ENCODE measurements around the gene MTMR3.
"Not testable (repeated sequence)": the region's sequence is repeated elsewhere in the genome, so short reads cannot be mapped to it uniquely, and the experiment has no call there.

Gene MTMR3

DNA sequence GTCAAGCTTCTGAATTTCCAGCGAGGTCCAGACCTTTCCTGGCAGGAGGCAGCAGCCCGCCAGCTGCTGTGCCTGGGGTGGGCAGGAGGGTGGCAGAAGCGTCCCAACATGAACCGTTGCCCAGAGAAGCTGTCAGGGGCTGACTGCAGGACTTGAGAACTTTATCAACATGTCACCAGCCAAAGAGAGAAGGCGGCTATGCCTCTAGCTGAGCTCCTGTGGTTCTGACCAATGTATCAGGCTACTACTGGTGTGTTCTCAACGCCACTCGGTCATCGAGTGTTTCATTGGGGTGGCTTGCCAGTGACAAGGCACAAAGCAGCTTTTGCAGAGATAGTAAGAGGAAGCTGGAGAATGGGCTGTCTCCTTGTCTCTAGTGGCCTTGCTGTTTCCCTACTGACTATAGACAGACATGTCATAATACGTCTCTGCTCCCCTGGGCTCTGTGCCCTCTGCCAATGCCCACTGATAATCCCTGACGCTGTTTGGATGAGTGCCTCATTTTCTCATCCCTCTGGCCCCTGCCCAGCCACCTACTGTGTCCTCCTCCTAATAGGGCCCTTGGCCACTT is 27.3 kb upstream of the MTMR3 start:
- H3K4me3 ChIP-seq (ENCODE audit: control insufficient read depth, low read depth, low read length) = no peak overlapping the region
- no peak for TF ChIP-seq CTCF (IDR thresholded peaks at IDR 0.05; ENCODE audit: control insufficient read depth, insufficient read depth, low read depth, low read length, missing control alignments)
- DNase-seq (ENCODE audit: low read depth) = no peak

GRCh38 chr22:29856496-29856895 is 26.5 kb upstream of the MTMR3 start:
- TF ChIP-seq CTCF (IDR thresholded peaks at IDR 0.05; ENCODE audit: control insufficient read depth, insufficient read depth, low read depth, low read length, missing control alignments) = no peak
- no peak overlapping the region for H3K4me3 ChIP-seq (ENCODE audit: control insufficient read depth, low read depth, low read length)
- no peak for DNase-seq (ENCODE audit: low read depth)

- DNase-seq (ENCODE audit: low read depth); H3K4me3 ChIP-seq (ENCODE audit: control insufficient read depth, low read depth, low read length): not testable (repeated sequence)
Observed at GRCh38 chr22:29859030-29859429, 23.9 kb upstream of the MTMR3 start.

DNA sequence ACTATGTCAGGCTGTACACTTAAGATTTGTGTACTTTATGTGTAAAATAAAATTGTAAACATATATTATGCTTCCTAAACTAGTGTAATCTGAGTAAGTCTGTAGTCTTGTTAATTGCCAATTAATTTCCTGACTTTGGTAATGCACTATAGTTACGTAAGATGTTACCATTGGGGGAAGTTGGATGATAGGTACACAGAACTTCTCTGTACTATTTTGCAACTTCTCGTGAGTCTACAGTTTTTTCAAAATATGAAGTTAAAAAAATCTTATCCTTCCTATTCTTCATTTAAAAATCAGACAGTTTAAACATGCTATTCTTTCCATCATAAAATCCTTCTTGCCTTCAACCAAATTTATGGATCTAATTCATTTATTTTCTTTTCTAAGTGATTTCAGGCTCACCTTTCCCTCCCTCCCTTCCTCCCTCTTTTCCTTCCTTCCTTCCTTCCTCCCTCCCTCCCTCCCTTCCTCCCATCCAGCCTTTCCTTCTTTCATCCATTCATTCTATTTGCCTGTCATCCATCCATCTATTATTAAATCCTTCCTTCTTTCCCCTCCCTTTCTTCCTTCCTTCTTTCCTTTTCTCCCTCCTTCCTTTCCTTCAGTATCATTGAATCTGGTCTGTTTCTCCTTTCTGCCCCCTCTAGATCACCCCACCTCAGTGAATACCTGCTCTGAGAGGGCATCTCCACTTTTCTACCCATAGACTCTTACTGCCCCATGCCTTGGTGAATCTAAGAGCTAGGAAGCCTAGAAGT is 22.8 kb upstream of the MTMR3 start:
- no peak for DNase-seq (ENCODE audit: low read depth)
- no peak for TF ChIP-seq CTCF (IDR thresholded peaks at IDR 0.05; ENCODE audit: control insufficient read depth, insufficient read depth, low read depth, low read length, missing control alignments)
- H3K4me3 ChIP-seq (ENCODE audit: control insufficient read depth, low read depth, low read length) = no peak overlapping the region

DNA sequence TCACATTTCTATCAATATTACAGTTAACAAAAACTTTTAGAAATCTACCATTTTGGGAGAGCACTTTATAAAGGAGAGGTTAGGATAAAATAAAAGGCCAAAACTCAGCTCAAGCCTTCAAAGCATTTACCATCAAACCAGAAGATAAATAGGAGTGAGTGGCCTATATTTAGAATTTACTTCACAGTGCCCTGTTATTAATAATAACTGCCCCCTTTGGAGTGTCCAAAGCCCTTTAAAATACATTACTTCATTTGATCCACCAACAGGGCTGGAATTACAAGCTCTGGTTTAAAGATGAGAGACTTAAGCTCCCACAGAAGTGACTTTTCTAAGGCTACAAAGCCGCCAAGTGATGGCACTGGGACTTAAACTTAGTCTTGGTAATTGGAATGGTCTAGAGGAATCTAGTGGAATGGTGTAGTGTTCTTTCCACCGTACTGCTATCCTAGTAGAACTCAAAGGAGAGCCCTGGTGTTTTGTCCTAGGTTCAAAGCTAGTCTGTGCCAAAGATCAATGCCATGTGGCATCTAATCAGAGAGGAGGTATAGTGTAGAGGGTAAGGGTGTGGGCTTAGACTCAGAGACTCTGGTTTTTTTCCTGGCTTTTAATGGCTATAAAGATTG is 21.2 kb upstream of the MTMR3 start:
- TF ChIP-seq CTCF (IDR thresholded peaks at IDR 0.05; ENCODE audit: control insufficient read depth, insufficient read depth, low read depth, low read length, missing control alignments) = no peak
- no peak for DNase-seq (ENCODE audit: low read depth)
- H3K4me3 ChIP-seq (ENCODE audit: control insufficient read depth, low read depth, low read length) = no peak overlapping the region

DNA sequence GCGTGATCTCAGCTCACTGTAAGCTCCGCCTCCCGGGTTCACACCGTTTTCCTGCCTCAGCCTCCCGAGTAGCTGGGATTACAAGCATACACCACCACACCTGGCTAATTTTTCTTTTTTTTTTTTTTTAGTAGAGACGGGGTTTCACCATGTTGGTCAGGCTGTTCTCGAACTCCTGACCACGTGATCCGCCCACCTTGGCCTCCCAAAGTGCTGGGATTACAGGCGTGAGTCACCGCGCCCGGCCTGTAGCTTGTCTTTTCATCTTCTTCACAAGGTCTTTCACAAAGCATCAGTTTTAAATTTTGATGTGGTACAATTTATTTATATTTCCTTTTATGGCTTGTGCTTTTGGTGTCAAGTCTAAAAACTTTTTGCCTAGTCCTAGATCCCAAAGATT is 17.4 kb upstream of the MTMR3 start:
- not testable (repeated sequence) for DNase-seq (ENCODE audit: low read depth); H3K4me3 ChIP-seq (ENCODE audit: control insufficient read depth, low read depth, low read length)

DNA sequence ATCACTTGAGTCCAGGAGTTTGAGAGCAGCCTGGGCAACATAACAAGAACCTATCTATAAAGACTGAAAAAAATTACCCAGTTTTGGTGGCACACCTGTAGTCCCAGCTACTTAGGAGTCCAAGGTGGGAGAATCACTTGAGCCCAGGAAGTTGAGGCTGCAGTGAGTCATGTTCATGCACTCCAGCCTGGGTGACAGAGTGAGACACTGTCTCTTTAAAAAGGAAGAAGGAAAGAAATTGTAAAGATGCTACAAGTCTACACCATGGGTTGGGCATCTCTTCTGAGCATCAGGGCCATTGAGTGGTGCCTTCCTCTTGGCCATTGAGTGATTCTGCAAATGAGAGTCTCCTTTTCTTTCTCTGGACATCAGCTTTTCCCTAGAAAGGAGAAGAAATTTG is 15.7 kb upstream of the MTMR3 start:
- no peak overlapping the region for H3K4me3 ChIP-seq (ENCODE audit: control insufficient read depth, low read depth, low read length)
- no peak for TF ChIP-seq CTCF (IDR thresholded peaks at IDR 0.05; ENCODE audit: control insufficient read depth, insufficient read depth, low read depth, low read length, missing control alignments)
- DNase-seq (ENCODE audit: low read depth) = no peak

Data from AG09309 (cell line).